OCI-LY1 (cell line): ENCODE data around the gene IGF1R.

Experiments used
- H2AFZ ChIP-seq: fragments of 200-600 bp; sonication (generic), shearing (Covaris generic); 2 replicates; pipeline ENCODE4 v1.6.0; 2014; ENCODE audit warnings: antibody characterized with exemption, mild to moderate bottlenecking, low read length
- H3F3A ChIP-seq: fragments of 200-600 bp; sonication (generic), shearing (Covaris generic); 2 replicates; pipeline ENCODE4 v1.6.0; 2014; ENCODE audit warnings: mild to moderate bottlenecking, antibody characterized with exemption, low read length, moderate library complexity; ENCODE audit not compliant: insufficient read depth
- H3K27ac ChIP-seq: fragments of 200-600 bp; sonication (generic); 2 replicates; pipeline ENCODE4 v1.5.1; 2014; ENCODE audit warnings: low read length, mixed run types, mild to moderate bottlenecking, low read depth; ENCODE audit not compliant: poor library complexity, severe bottlenecking
- H3K27me3 ChIP-seq: fragments of 200-600 bp; sonication (generic); 2 replicates; pipeline ENCODE4 v1.6.0; 2014; ENCODE audit warnings: antibody characterized with exemption, mild to moderate bottlenecking, low read length, moderate library complexity; ENCODE audit not compliant: insufficient read depth
- H3K36me3 ChIP-seq: fragments of 200-600 bp; sonication (generic); 2 replicates; pipeline ENCODE4 v1.6.1; 2014; ENCODE audit warnings: mild to moderate bottlenecking, antibody characterized with exemption, low read length, moderate library complexity, mixed read lengths; ENCODE audit not compliant: insufficient read depth
- H3K4me1 ChIP-seq: fragments of 200-600 bp; sonication (generic); 2 replicates; pipeline ENCODE4 v1.5.1; 2014; ENCODE audit warnings: mild to moderate bottlenecking, low read length, moderate library complexity; ENCODE audit not compliant: insufficient read depth, severe bottlenecking
- H3K4me2 ChIP-seq: fragments of 200-600 bp; sonication (generic), shearing (Covaris generic); 2 replicates; pipeline ENCODE4 v1.6.1; 2014; ENCODE audit warnings: low read length
- H3K4me3 ChIP-seq: fragments of 200-600 bp; sonication (generic); 2 replicates; pipeline ENCODE4 v1.5.1; 2014; ENCODE audit warnings: low read length, low read depth, mild to moderate bottlenecking, mixed read lengths; ENCODE audit not compliant: poor library complexity, severe bottlenecking
- H3K79me2 ChIP-seq: fragments of 200-600 bp; shearing (Covaris generic); 2 replicates; pipeline ENCODE4 v1.6.1; 2016; ENCODE audit warnings: mixed run types, low read length, mixed read lengths; ENCODE audit not compliant: insufficient read depth
- H3K9ac ChIP-seq: fragments of 200-600 bp; sonication (generic), shearing (Covaris generic); 2 replicates; pipeline ENCODE4 v1.6.1; 2014; ENCODE audit warnings: mild to moderate bottlenecking, low read length, mixed read lengths
- H3K9me2 ChIP-seq: fragments of 200-600 bp; sonication (generic), shearing (Covaris generic); 2 replicates; pipeline ENCODE4 v1.6.1; 2014; ENCODE audit warnings: low read depth, mild to moderate bottlenecking, low read length, mixed read lengths
- H3K9me3 ChIP-seq: fragments of 200-600 bp; shearing (Covaris generic); 2 replicates; pipeline ENCODE4 v1.6.1; 2014; ENCODE audit warnings: low read length, mixed read lengths
- H4K20me1 ChIP-seq: fragments of 200-600 bp; sonication (generic), shearing (Covaris generic); 2 replicates; pipeline ENCODE4 v1.6.0; 2016; ENCODE audit warnings: mild to moderate bottlenecking, low read length; ENCODE audit not compliant: insufficient read depth
- EZH2 ChIP-seq: fragments of 200-600 bp; sonication (generic), shearing (Covaris generic); IDR thresholded peaks from 2 replicates; pipeline ENCODE4 v1.8.0; 2017; ENCODE audit warnings: borderline replicate concordance, mixed run types, mild to moderate bottlenecking, antibody characterized with exemption, low read length, moderate library complexity, mixed read lengths
- TF ChIP-seq, protein P1 (sequence below): fragments of 200-600 bp; sonication (generic), shearing (Covaris generic); IDR thresholded peaks from 2 replicates; pipeline ENCODE4 v1.5.1; 2017; ENCODE audit warnings: mild to moderate bottlenecking, antibody characterized with exemption, low read length, moderate library complexity, mixed read lengths

Gene IGF1R

DNA sequence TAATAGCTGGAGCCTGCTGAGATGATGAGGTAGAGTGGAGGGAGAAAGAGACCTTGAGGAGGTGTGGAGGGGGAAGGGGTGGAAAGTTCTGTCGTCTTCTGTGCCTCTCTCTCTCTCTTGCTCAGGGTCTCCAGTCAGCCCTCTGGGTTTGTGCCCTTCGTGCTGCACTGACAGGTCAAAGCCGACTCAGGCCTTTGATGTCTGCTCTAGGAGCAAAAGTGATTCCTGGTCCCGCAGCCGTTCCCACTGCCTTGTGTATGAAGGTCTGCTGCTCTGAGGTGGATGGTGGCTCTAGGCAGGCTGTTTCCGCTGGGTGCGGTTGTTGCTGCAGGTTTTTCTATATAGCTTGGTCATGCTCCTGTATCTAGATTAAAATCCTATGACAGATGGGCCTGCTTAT is 89.4 kb downstream of the IGF1R start:
- Histone ChIP-seq H3K27me3 (no peaks in the 10 kb centered on the region; the same call in 1 of the 2 replicates), H3K4me2 (no peak overlapping the region), H3F3A (no peaks in the 10 kb centered on the region), H3K36me3 (no peaks in the 10 kb centered on the region), H3K4me3 (no peak overlapping the region), H3K9me2 (no peaks in the 10 kb centered on the region), H3K27ac (no peak overlapping the region), H2AFZ (no peak overlapping the region), H3K9ac (no peak overlapping the region), H3K79me2 (no peaks in the 10 kb centered on the region), H3K9me3 (no peaks in the 10 kb centered on the region), H3K4me1 (no peaks in the 10 kb centered on the region), H4K20me1 (no peaks in the 10 kb centered on the region)
- no peak for TF ChIP-seq EZH2
- TF ChIP-seq, protein P1, sequence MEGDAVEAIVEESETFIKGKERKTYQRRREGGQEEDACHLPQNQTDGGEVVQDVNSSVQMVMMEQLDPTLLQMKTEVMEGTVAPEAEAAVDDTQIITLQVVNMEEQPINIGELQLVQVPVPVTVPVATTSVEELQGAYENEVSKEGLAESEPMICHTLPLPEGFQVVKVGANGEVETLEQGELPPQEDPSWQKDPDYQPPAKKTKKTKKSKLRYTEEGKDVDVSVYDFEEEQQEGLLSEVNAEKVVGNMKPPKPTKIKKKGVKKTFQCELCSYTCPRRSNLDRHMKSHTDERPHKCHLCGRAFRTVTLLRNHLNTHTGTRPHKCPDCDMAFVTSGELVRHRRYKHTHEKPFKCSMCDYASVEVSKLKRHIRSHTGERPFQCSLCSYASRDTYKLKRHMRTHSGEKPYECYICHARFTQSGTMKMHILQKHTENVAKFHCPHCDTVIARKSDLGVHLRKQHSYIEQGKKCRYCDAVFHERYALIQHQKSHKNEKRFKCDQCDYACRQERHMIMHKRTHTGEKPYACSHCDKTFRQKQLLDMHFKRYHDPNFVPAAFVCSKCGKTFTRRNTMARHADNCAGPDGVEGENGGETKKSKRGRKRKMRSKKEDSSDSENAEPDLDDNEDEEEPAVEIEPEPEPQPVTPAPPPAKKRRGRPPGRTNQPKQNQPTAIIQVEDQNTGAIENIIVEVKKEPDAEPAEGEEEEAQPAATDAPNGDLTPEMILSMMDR = no peak

DNA sequence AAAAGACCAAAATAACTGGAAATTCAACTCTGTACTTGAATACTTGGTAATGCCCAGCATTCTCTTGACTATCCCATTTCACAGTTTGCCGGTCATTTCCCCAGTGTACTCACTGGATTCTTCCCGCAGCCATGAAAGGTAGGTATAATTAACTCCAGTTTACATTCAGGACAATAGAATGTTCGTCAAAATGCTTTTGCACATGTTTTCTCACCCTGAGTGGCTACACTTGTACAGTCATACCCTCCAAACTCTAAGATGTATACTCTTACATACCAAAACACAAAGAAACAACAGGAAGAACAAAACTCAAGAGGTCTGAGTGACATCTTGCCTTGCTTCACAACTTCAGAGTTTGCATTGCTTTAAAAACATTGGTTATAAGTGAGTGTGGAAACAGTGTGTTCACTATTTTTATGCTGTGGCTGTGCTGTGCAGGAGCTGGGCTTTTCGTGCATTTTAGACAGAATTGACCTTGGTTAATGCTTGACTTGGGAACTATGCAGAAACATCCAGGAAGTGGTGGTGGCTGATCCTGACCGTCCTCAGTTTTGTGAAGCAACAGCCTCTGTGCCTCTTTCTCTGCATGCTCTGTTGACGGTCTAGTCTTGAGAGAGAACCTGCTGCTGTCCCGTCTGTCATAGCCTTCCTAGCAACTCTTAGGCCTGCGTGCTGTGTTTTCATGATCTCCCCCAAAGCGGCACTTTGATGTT is 90.5 kb downstream of the IGF1R start:
- Histone ChIP-seq H3K36me3 (no peaks in the 10 kb centered on the region), H3K9me3 (no peaks in the 10 kb centered on the region), H3K9ac (no peak overlapping the region), H3K4me3 (no peak overlapping the region), H2AFZ (no peak overlapping the region), H3K9me2 (no peaks in the 10 kb centered on the region), H3K4me1 (no peaks in the 10 kb centered on the region), H3F3A (no peaks in the 10 kb centered on the region), H3K79me2 (no peaks in the 10 kb centered on the region), H4K20me1 (no peaks in the 10 kb centered on the region), H3K27me3 (no peaks in the 10 kb centered on the region; the same call in 1 of the 2 replicates), H3K27ac (no peak overlapping the region), H3K4me2 (no peak overlapping the region)
- no peak for TF ChIP-seq EZH2
- TF ChIP-seq, protein P1 = no peak

DNA sequence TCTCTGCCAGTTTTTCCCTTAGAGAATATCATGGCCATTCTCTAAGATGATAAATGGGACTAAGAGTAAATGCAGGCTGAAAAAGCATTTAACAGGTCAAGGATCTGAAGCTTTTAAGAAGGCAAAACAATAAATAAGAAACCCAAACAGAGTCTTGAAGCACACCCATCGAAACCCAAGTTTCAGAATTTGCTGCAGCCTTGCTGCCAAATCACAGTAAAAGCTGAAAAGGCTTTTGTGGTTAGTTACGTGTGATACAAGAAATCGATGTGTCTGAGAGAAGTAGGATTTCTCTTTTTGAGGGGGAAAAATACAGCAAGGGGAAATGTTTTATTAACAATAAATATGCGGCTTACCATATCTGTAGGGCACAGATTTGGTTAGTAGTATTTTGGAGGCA is 92.0 kb downstream of the IGF1R start:
- Histone ChIP-seq H3K4me2 (no peak overlapping the region), H3K27me3 (no peaks in the 10 kb centered on the region), H3K79me2 (no peaks in the 10 kb centered on the region), H3K4me3 (no peak overlapping the region), H3K4me1 (no peaks in the 10 kb centered on the region), H4K20me1 (no peaks in the 10 kb centered on the region), H3K9ac (no peak overlapping the region), H2AFZ (no peak overlapping the region), H3K27ac (no peak overlapping the region), H3K9me2 (no peaks in the 10 kb centered on the region), H3K36me3 (no peaks in the 10 kb centered on the region), H3F3A (no peaks in the 10 kb centered on the region), H3K9me3 (no peaks in the 10 kb centered on the region)
- TF ChIP-seq, protein P1 = no peak
- TF ChIP-seq EZH2 = no peak
